ENCODE results near the gene TNNT3. TPM values are rescaled to one million over a fixed set of nuclear protein-coding genes. Genes with fewer than 3 reads are reported as not detected.
"Not testable (repeated sequence)": the region's sequence is repeated elsewhere in the genome, so short reads cannot be mapped to it uniquely, and the experiment has no call there.

Gene TNNT3
- 100 to 1,000 TPM in 1 of 5 donors, 10 to 100 TPM in 1, 1 to 10 TPM in 3; 2.5 to 291 (median 4.9) TPM for polyA plus RNA-seq (ENCODE audit: insufficient read depth in 1 of 5, insufficient read length in 5 of 5, low replicate concordance in 1 of 5)
- long read RNA-seq, donor 1: 0 reads
- long read RNA-seq, donor 2: 0 reads
- long read RNA-seq, donor 3: 0 reads
- long read RNA-seq, donor 4: 0 reads
- long read RNA-seq, donor 5: 0 reads
- long read RNA-seq, donor 6: 0 reads
- long read RNA-seq, donor 7: 0 reads
- long read RNA-seq, donor 8: 0 reads

DNA sequence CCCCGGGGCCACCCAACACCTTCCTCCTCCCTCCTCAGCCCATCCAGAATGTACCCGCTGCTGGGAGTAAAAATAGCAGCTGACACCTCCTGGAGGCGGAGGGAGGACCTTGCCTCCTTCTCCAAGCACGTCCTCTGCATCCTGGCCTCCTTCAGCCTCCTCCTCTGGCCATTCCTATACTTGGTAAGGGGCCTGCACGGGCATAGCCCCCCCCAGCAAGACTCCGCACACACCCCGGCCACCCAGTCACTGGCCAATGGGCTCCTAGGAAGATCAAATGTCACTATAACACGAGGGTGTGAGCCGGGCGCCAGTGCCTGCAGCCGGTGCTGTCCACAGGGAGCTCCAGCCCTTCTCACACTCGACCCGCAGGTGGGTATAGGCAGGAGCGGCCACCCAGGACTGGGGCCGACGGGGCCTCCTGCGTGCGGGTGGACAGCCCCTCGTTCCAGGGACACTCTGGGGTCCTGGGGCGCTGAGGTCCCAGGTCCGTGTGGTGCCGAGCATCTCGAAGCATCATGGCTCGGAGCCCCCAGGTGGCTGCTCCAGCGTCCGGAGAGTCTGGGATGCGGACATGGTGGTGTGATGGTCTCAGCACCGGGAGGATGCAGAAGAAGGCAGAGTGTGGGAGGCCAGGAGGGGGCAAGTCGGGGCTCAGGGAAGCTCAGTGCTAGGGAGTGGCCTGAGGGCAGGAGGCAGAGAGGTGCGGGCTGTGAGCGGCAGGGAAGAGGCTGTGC lies at the start of gene TNNT3:
TNNT3 (plus strand) TSS at position 313 of the 737 bp plus-strand sequence. CDS start 3,172 bp downstream, outside the sequence.
- DNase-seq: no peak

DNA sequence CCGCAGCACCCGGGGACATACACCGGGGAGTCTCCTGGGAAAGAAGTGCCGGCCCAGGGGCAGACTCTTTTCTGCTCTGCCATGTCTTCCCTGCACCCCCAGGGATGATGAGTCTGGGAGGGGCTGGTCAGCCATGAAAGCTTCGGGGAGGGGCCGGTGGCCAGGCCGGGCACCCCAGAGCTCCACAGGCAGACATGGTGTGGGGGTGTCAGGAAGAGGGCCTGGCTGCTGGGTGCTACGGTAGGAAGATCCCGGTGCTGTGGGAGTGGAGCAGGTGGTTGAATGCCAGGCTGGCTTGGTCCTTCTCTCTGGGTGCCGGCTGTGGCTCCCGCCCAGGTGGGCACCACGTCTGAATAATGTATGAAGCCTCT lies 49.2 kb upstream of the TNNT3 start:
- DNase-seq: no peak

DNA sequence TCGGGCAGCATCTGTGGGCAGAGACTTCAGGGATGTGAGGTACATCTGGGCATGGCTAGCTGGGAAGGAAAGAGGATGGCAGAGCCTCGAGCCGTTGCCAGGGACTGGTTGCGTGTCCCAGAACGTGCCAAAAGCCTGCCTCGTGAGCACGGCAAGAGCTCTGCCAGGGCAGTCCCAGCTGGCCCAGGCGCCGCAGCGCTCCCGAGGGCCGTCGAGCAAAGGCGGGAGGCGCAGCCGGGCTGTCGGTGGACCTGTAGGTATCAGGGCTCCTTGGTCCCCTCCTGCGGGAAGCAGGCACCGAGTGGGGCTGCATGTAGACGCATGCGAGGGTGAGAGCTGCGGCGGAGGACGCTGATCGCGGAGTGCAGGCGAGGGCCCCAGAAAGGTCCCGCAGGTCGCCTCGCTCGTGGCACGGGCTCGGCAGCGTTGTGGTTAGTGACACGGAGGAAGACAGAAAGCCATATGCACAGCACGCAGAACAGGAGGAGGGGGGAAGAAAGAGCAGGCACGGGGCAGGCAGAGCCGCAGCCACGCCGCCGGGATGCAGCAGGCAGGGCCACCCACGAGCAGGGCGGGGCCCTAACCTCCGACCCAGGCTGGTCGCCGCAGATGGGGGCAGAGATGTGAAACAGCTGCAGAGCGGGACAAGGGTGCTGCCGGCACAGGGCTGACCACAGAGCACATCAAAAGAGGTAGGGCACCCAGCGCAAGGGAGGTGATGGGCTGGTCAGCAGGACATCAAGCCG lies 48.6 kb upstream of the TNNT3 start:
- no peak for DNase-seq

DNA sequence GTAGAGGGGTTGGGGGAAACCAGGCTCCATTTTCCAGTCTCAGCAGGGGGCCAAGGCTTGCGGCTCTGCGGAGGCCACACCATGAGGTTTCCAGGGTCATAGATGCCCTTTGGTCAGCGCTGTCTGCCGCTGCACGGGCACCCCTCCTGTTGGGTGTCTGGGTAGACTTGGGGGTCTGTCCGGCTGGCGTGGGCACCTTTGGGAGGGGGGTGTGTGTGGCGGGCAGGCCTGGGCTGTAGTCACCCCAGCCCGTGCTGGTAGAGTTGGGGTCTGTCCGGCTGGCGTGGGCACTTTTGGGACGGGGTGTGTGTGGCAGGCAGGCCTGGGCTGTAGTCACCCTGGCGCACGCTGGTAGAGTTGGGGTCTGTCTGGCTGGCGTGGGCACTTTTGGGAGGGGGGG lies 48.0 kb upstream of the TNNT3 start:
- no peak for DNase-seq

DNA sequence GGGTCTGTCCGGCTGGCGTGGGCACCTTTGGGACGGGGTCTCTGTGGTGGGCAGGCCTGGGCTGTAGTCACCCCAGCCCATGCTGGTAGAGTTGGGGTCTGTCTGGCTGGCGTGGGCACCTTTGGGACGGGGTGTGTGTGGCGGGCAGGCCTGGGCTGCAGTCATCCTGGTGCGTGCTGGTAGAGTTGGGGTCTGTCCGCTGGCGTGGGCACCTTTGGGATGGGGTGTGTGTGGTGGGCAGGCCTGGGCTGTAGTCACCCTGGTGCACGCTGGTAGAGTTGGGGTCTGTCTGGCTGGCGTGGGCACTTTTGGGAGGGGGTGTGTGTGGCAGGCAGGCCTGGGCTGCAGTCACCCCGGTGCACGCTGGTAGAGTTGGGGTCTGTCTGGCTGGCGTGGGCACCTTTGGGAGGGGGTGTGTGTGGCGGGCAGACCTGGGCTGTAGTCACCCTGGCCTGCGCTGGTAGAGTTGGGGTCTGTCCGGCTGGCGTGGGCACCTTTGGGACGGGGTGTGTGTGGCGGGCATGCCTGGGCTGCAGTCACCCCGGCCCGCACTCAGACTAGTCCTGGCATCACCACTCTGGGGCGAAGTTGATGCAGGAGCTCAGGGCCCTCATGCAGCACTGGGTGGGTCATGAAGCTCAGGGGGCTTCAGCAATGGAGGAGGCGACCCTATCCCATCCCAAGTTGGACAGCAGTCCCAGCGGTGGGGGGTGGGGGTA lies 47.1 kb upstream of the TNNT3 start:
- DNase-seq: no peak

DNA sequence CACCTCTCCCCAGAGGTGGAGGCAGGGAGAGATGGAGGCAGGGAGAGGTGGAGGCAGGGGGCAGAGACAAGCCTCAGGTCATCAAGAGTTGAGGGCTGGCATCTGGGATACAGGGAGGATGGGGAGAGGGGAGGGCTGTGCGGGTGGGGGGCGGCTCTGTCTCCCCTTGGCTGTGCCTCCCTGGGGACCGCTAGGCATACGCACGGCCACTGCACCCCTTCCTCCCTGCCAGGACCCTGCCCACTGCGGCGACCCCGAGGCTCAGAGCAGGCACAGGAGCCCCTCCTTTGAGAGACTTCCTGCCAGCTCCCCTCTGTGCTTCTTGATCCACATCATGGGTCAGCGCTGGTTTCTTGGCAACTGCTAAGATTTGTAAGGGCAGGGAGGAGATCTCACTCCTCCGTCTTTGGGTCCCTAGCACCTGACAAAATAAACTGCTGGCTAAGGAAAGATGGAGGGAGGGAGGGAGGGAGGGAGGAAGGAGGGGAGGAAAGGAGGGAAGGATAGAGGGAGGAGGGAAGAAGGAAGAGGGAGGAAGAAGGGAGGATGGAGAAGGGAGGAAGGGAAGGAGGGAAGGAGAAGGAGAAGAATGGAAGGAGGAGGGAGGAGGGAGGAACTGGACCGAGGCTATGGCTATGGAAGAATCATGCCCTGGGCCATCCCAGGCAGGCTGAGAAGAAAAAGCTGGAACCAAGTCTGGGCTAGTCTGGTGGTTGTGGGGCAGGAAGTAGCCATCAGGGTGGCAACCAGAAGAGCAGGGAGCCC lies 46.3 kb upstream of the TNNT3 start:
- no peak for DNase-seq

GRCh38 chr11:1873813-1874150 lies 45.7 kb upstream of the TNNT3 start:
- not testable (repeated sequence) for DNase-seq

DNA sequence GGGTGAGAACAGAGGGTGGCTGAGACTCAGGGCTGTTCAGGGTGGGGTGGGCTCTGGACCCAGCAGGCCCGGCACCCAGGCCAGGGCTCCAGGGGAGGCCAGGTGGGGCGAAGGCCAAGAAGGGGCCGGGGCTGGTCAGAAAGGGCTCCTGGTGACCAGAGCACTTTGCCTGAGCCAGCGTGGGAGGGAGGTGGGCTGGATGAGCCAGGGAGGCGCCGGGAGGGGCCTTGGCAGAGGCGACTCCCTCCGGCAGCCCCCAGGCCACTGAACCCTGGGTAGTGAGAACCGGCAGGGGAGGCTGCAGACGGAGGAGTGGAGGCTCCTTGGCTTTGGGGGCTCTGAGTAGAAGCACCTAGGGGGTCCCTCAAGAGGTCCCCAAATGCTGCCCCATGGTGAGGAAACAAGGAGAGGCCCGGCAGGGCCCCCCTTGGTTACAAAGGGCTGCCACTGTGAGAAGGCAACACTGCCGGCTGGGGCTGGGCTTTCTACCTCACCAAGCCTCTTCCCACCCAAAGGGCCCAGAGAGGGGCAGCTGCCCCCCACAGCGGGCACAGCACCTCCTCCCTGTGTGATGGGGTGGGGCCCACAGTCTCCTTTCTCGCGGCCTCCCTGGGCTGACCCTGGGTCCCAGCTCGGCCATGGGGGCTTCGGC lies 44.9 kb upstream of the TNNT3 start:
- DNase-seq: not testable (repeated sequence)

DNA sequence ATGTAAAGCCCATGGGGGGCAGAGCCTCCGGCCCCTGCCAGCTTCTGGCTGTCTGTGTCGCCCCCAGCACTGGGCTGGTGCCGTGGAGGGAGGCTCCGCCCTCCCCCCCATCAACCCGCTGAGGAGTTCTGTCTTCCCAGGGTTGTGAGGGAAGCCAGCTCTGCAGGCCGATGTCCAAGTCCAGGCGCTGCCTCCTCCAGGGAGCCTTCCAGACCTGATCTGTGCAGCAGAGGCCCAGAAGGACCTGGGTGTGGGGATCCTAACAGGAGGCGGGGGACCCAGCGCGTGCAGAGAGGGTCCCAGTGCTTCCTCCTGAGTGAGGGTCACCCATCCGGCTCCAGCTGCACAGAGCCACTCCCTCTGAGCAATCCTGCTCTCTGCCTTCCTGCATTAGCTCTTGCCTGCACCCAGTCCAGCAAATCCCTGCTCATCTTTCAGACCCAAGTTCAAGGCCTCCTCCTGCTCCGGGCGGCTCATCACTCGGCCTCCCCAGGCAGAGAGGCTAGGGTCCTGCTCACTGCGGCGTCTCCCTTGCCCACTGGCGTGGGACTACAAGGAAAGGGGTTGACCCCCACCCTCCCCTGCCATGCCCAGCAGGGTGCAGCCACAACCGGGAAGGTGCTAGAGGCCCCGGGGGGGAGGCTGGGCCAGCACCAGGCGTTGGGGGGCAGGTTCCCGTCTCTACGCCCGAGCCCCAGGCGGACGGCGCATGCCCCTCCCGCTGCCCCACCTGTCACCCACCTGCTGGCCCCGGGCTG lies 44.2 kb upstream of the TNNT3 start:
- no peak for DNase-seq

DNA sequence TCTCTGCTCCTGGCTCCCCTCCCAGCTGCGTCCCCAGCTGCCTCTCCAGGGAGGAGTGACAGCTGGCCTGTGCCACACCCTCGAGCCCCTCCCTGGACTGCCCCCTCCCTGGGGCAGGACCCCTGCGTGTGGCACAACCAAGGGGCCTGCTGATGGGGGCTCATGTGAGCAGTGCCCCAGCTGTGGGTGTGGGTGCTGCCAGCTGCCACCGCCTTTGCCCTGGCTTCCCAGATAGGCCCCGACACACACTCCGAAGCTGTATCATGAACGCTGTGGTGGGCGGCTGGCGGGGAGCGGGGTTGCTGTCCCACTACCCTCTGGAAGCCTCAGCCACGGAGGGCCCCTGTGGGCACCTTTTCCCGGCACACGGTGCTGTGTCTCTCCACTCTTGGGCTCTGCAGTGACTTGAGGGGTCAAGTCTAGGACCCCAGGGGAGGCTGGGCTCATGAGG lies 43.6 kb upstream of the TNNT3 start:
- not testable (repeated sequence) for DNase-seq

GRCh38 chr11:1876361-1877063 lies 43.0 kb upstream of the TNNT3 start:
- peak in 1 of 2 donors; percentile 24 for DNase-seq

- peak; percentile 40 to 47 for DNase-seq
Observed at GRCh38 chr11:1877211-1878136, 42.0 kb upstream of the TNNT3 start.

- DNase-seq: no peak
Observed at GRCh38 chr11:1878137-1879031, 41.1 kb upstream of the TNNT3 start.

DNA sequence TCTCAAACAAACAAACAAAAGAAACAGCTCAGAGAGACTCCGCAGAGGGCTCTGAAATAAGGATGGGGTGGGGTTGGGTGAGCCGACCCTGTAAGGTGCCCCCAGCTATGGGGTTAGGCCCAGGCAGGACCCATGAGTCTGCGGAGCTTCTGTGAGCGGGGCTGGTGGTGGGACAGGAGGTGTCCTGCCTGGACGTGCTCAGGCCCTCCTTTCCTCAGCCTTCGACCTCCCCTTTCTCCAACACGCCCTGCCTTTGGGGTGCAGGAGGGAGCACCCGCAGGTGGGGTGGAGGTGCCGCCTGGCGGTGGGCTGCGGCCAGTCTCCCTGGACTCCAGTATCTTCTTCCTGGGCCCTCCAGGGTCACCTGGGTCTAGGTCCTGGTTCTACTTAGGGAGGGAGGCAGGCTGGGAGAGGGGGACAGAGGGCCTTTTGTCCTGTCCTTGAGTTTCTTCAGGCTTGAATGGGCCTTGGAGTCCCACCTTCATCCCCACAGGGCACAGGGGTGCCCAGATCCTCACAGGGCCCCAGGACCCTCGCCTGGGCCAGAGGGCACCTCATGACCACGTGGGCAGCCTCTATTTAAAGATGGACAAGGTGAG lies 40.1 kb upstream of the TNNT3 start:
- DNase-seq: no peak

GRCh38 chr11:1879941-1880720 lies 39.4 kb upstream of the TNNT3 start:
- DNase-seq: no peak

Data from right lung (tissue), 10 donors.